K562 (cell line): ENCODE measurements around the gene PARD3. TPM values are rescaled to one million over a fixed set of nuclear protein-coding genes. Genes with fewer than 3 reads are reported as not detected.

Experiments used
- ATAC-seq: fragments of 200-7000 bp; cut with Tn5 transposase; 3 replicates; pipeline ENCODE4 v1.9.1; 2020; ENCODE audit warnings: moderate library complexity
- BruUV-seq: library from RNA; stranded (reverse); fragments of 400-500 nt; replicated peaks from 2 replicates; lab custom pipeline; 2021; lab: Mats Ljungman, UMichigan
- CTCF ChIA-PET: fragments of 300-600 bp; formaldehyde crosslinking; extraction: SDS; loops from one replicate; lab custom pipeline; 2021; ENCODE audit warnings: low intra/inter-chr PET ratio; lab: Yijun Ruan, JAX
- POLR2A ChIA-PET: fragments of 300-600, 350-650 bp; sonication (Branson Sonifier 250); formaldehyde crosslinking; extraction: SDS; loops from one replicate; lab custom pipeline; 2021; ENCODE audit warnings: antibody characterized with exemption, inconsistent platforms; lab: Yijun Ruan, JAX
- DNase-seq, 4 experiments: peaks; one replicate each; pipeline versions ENCODE4 v3.0.0 to v3.0.0-alpha.2; 2011 to 2018; ENCODE audit warnings: low spot score in 3 of 4, mixed read lengths in 3 of 4; ENCODE audit errors: extremely low read depth in 1 of 4
- FAIRE-seq: peaks from 2 replicates; lab custom pipeline; 2011; peaks lifted over from hg19 to GRCh38; lab: Jason Lieb, UNC
- H2AFZ ChIP-seq: 2 replicates; pipeline ENCODE4 v1.6.0; 2011; ENCODE audit warnings: low read depth, low read length, control low read depth, inconsistent platforms
- H3K27ac ChIP-seq: fragments of 200-600 bp; 3 replicates; pipeline ENCODE4 v1.8.0; 2011; ENCODE audit warnings: low read depth, mild to moderate bottlenecking, control low read depth, inconsistent platforms, low read length, moderate library complexity, mixed read lengths; ENCODE audit errors: extremely low read depth
- H3K27me3 ChIP-seq, 2 experiments: fragments of 300-600 bp in 1 of 2; 2 replicates in 1 of 2; 3 replicates in 1 of 2; pipeline versions ENCODE4 v1.6.0 to v1.8.0; 2011; ENCODE audit warnings: inconsistent platforms in 2 of 2, low read length in 2 of 2, mild to moderate bottlenecking in 1 of 2, mixed read lengths in 1 of 2, moderate library complexity in 1 of 2; ENCODE audit not compliant: control insufficient read depth in 2 of 2, insufficient read depth in 2 of 2
- H3K36me3 ChIP-seq: fragments of 300-600 bp; 3 replicates; pipeline ENCODE4 v1.8.0; 2011; ENCODE audit warnings: mild to moderate bottlenecking, low read length, inconsistent platforms; ENCODE audit not compliant: control insufficient read depth, insufficient read depth
- H3K4me1 ChIP-seq, 2 experiments: fragments of 200-600 bp in 1 of 2; replicated peaks in 1 of 2; 2 replicates in 1 of 2; 3 replicates in 1 of 2; pipeline versions ENCODE4 v1.5.1 to v1.8.0; 2011; ENCODE audit warnings: inconsistent platforms in 2 of 2, low read length in 2 of 2, mild to moderate bottlenecking in 1 of 2, mixed read lengths in 1 of 2, moderate library complexity in 1 of 2; ENCODE audit not compliant: control insufficient read depth in 2 of 2, insufficient read depth in 2 of 2
- H3K4me2 ChIP-seq: 2 replicates; pipeline ENCODE4 v1.6.1; 2011; ENCODE audit warnings: low read length, control low read depth, inconsistent platforms, mixed read lengths; ENCODE audit not compliant: insufficient read depth
- H3K4me3 ChIP-seq: fragments of 200-600 bp; sonication (generic), shearing (Covaris generic); 2 replicates; pipeline ENCODE4 v1.5.1; 2016; ENCODE audit warnings: control low read depth, inconsistent platforms
- H3K79me2 ChIP-seq: fragments of 200-600 bp; 3 replicates; pipeline ENCODE4 v1.8.0; 2011; ENCODE audit warnings: low read length, inconsistent platforms; ENCODE audit not compliant: control insufficient read depth, insufficient read depth
- H3K9ac ChIP-seq, 2 experiments: 2 replicates each; pipeline versions ENCODE4 v1.6.0 to v1.6.1; 2011; ENCODE audit warnings: low read depth in 2 of 2, low read length in 2 of 2, control low read depth in 1 of 2, inconsistent platforms in 1 of 2, mild to moderate bottlenecking in 1 of 2, mixed read lengths in 1 of 2; ENCODE audit not compliant: insufficient read depth in 1 of 2
- H3K9me1 ChIP-seq: one replicate; pipeline ENCODE4 v1.6.0; 2011; ENCODE audit warnings: inconsistent platforms, mild to moderate bottlenecking, low read length, moderate library complexity; ENCODE audit not compliant: control insufficient read depth, insufficient read depth
- H3K9me3 ChIP-seq: replicated peaks from 2 replicates; pipeline ENCODE4 v1.5.1; 2011; ENCODE audit warnings: low read depth, low read length, inconsistent platforms; ENCODE audit not compliant: control insufficient read depth, insufficient read depth
- H4K20me1 ChIP-seq: replicated peaks from 2 replicates; pipeline ENCODE4 v1.6.1; 2011; ENCODE audit warnings: low read length, inconsistent platforms, mixed read lengths; ENCODE audit not compliant: control insufficient read depth, insufficient read depth
- C11orf30 ChIP-seq: fragments of 450-650 bp; IDR thresholded peaks from 2 replicates; pipeline ENCODE4 v1.6.1; 2016; ENCODE audit warnings: low read depth, mild to moderate bottlenecking
- FOXJ2 ChIP-seq: fragments of 200-800 bp; sonication (Bioruptor generic); IDR thresholded peaks from 2 replicates; pipeline ENCODE4 v1.6.1; 2016; ENCODE audit warnings: missing genetic modification characterization, missing compliant biosample characterization
- KHSRP ChIP-seq: fragments of 450-650 bp; IDR thresholded peaks from 2 replicates; pipeline ENCODE4 v1.6.1; 2017
- KLF16 ChIP-seq: IDR thresholded peaks from 2 replicates; pipeline ENCODE4 v1.6.1; 2016; ENCODE audit warnings: antibody characterized with exemption
- MTA2 ChIP-seq: fragments of 450-650 bp; IDR thresholded peaks from 2 replicates; pipeline ENCODE4 v1.6.1; 2016; ENCODE audit warnings: low read depth
- PTTG1 ChIP-seq: fragments of 450-650 bp; IDR thresholded peaks from 2 replicates; pipeline ENCODE4 v1.6.1; 2016; ENCODE audit warnings: low read depth, mild to moderate bottlenecking, missing genetic modification characterization, missing compliant biosample characterization
- RBM22 ChIP-seq: fragments of 200-400 bp; formaldehyde crosslinking; IDR thresholded peaks from 2 replicates; pipeline ENCODE4 v1.6.1; 2018; ENCODE audit warnings: low read length, low read depth; ENCODE audit not compliant: poor library complexity, severe bottlenecking
- TRIM25 ChIP-seq: fragments of 450-650 bp; IDR thresholded peaks from 2 replicates; pipeline ENCODE4 v1.7.0; 2016; ENCODE audit warnings: borderline replicate concordance
- YY1 ChIP-seq, 3 experiments: IDR thresholded peaks; 2 replicates each; pipeline ENCODE4 v1.6.1; 2011; ENCODE audit warnings: low read length in 2 of 3, mild to moderate bottlenecking in 2 of 3, moderate library complexity in 2 of 3, borderline replicate concordance in 1 of 3, control low read depth in 1 of 3, low read depth in 1 of 3; ENCODE audit not compliant: insufficient read depth in 3 of 3, insufficient replicate concordance in 2 of 3, control insufficient read depth in 1 of 3, insufficient read length in 1 of 3; ENCODE audit errors: extremely low read depth in 1 of 3
- ZBTB26 ChIP-seq: fragments of 450-650 bp; formaldehyde crosslinking; IDR thresholded peaks from 2 replicates; pipeline ENCODE4 v1.4.0; 2022; ENCODE audit warnings: missing genetic modification characterization
- ZBTB43 ChIP-seq: sonication (generic); formaldehyde crosslinking; IDR thresholded peaks from 2 replicates; pipeline ENCODE4 v1.8.0; 2023; ENCODE audit warnings: mild to moderate bottlenecking, missing genetic modification reagents
- ZNF707 ChIP-seq: fragments of 250-450 bp; sonication (Bioruptor Pico); conservative IDR thresholded peaks from 2 replicates; pipeline ENCODE4 v1.8.0; 2022; ENCODE audit warnings: inconsistent platforms, mild to moderate bottlenecking, moderate library complexity
- WGBS: fragments of 100-300 bp; shearing (Covaris generic); methylation state at CpG from one replicate; pipeline ENCODE4 v1.1.6; 2016; ENCODE audit warnings: low coverage, mixed read lengths; ENCODE audit not compliant: insufficient coverage; ENCODE audit errors: missing lambda C conversion rate; 5-methylcytosine and 5-hydroxymethylcytosine counted together
- in situ Hi-C: fragments of 300-500 bp; cut with MboI; formaldehyde crosslinking; loops from 4 replicates; pipeline ENCODE4 v1.15.0; 2018; ENCODE audit warnings: inconsistent platforms, mixed read lengths
- intact Hi-C: fragments of 100-400 bp; cut with micrococcal nuclease; formaldehyde crosslinking; loops from 2 replicates; pipeline ENCODE4 v1.14.2; 2022
- polyA plus RNA-seq, 8 experiments: library from polyadenylated mRNA; depleted of rRNA in 4 of 8; stranded (reverse) in 5 of 8; unstranded in 3 of 8; fragments of >200 nt; fragmentation: Nextera tagmentation in 2 of 8; fragmentation: Illumina TruSeq in 1 of 8; extraction: Ambion mirVana in 2 of 8; extraction: Trizol in 1 of 8; gene quantifications; 2 replicates each; pipeline versions ENCODE4 v1.2.1 to v1.2.3, GENCODE V29; 2011 to 2014; ENCODE audit warnings: inconsistent platforms in 1 of 8, missing spikeins in 1 of 8
- total RNA-seq, 7 experiments: library from RNA; depleted of rRNA in 6 of 7; stranded (reverse); fragments of >200 nt in 6 of 7; fragmentation: Illumina TruSeq in 2 of 7; extraction: Trizol in 2 of 7; gene quantifications; 2 replicates each; pipeline versions ENCODE4 v1.2.1 to v1.2.3, GENCODE V29; 2011 to 2021; ENCODE audit warnings: low replicate concordance in 1 of 7

The PARD3 gene
- total and polyA plus RNA-seq, 9 of the 15 experiments (the other 6 are each of a cell fraction or from before 2014, with no cell fraction given): 2.7 to 11.7 (median 7.7) TPM

GRCh38 chr10:34475786-34476185 lies 339.3 kb downstream of the PARD3 start:
- ChIA-PET CTCF (no interaction called here), POLR2A (no interaction called here)
- 15% methylated on average over 5 of the region's 5 CpGs for WGBS
- Histone ChIP-seq H4K20me1 (0 out of 2 replicates have a peak, but pooled peaks cover 5% of the 10 kb centered on the region), H3K9me1 (no peaks in the 10 kb centered on the region), H3K36me3 (no peaks in the 10 kb centered on the region), H3K27me3 (no peaks in the 10 kb centered on the region; a peak in 1 of 5 replicates), H3K27ac (no peak overlapping the region), H2AFZ (no peak overlapping the region), H3K9me3 (no peaks in the 10 kb centered on the region), H3K4me3 (no peak overlapping the region), H3K4me2 (no peak overlapping the region), H3K4me1 (no peaks in the 10 kb centered on the region), H3K79me2 (no peaks in the 10 kb centered on the region), H3K9ac (no peak overlapping the region)
- TF ChIP-seq FOXJ2 (tag) (no peak), TRIM25 (no peak), ZBTB26 (CRISPR knock-in tag) (no peak), C11orf30 (no peak), KHSRP (no peak), ZNF707 (CRISPR knock-in tag) (no peak), KLF16 (no peak), RBM22 (no peak), MTA2 (no peak), PTTG1 (tag) (no peak), YY1 (IDR thresholded peaks at IDR 0.05; ENCODE audit: borderline replicate concordance in 1 of 3, control insufficient read depth in 1 of 3, extremely low read depth in 1 of 3, insufficient read depth in 3 of 3, insufficient read length in 1 of 3, insufficient replicate concordance in 2 of 3, low read depth in 1 of 3, low read length in 2 of 3) (no peak), ZBTB43 (CRISPR knock-in tag) (no peak)
- in situ Hi-C loops: no loop called here
- DNase-seq (no peak), FAIRE-seq (no peak), ATAC-seq (no peak)
- intact Hi-C loops: no loop called here
- no TSS peak for BruUV-seq
